ENCODE data around the gene MAD1L1. TPM values are rescaled to one million over a fixed set of nuclear protein-coding genes. Genes with fewer than 3 reads are reported as not detected.

Gene MAD1L1
- total RNA-seq, 1 experiment from 2014 or later, result 50.8 TPM

GRCh38 chr7:1969459-1970284 lies 263.1 kb downstream of the MAD1L1 start:
- Histone ChIP-seq H3K4me3 (no peak overlapping the region), H3K9me3 (ENCODE audit: insufficient read depth, low read depth) (no peaks in the 10 kb centered on the region), H3F3A (ENCODE audit: insufficient read depth, low read depth) (peaks cover 7% of the 10 kb centered on the region; the same call in 1 of the 2 replicates), H3K4me1 (replicated peaks; ENCODE audit: insufficient read depth) (no peaks in the 10 kb centered on the region), H3K4me2 (no peak overlapping the region), H2AFZ (no peak overlapping the region), H3K27me3 (ENCODE audit: insufficient read depth, low read depth) (no peaks in the 10 kb centered on the region), H3K79me2 (ENCODE audit: low read depth) (no peaks in the 10 kb centered on the region), H4K20me1 (ENCODE audit: insufficient read depth) (no peaks in the 10 kb centered on the region; the same call in 1 of the 2 replicates), H3K36me3 (ENCODE audit: low read depth) (no peaks in the 10 kb centered on the region), H3K27ac (no peak overlapping the region), H3K9me2 (ENCODE audit: insufficient read depth) (no peaks in the 10 kb centered on the region)
- ChIA-PET CTCF (no interaction called here), POLR2A (ENCODE audit: unreplicated experiment) (interaction anchor here (0.6 kb wide), 1 partner anchor 79 kb away, joined by 4 read pairs; no protein-coding TSS in a partner anchor)
- no peak for DNase-seq
- no peak for TF ChIP-seq EZH2 (IDR thresholded peaks at IDR 0.05; ENCODE audit: low read depth)
- TF ChIP-seq CTCF (conservative IDR thresholded peaks at IDR 0.05), result no peak
- intact Hi-C loops (cut with micrococcal nuclease; ENCODE audit: unreplicated experiment), result no loop called here
- BruUV-seq (replicated peaks), result no TSS peak

- H3K4me3 ChIP-seq, result no peak overlapping the region
- no peaks in the 10 kb centered on the region for H4K20me1 ChIP-seq (ENCODE audit: insufficient read depth)
- H3F3A ChIP-seq (ENCODE audit: insufficient read depth, low read depth), result peaks cover 7% of the 10 kb centered on the region; the same call in 1 of the 2 replicates
- intact Hi-C loops (cut with micrococcal nuclease; ENCODE audit: unreplicated experiment), result no loop called here
- no peak overlapping the region for H3K27ac ChIP-seq
- no peaks in the 10 kb centered on the region for H3K9me3 ChIP-seq (ENCODE audit: insufficient read depth, low read depth)
- no peaks in the 10 kb centered on the region for H3K9me2 ChIP-seq (ENCODE audit: insufficient read depth)
- no peaks in the 10 kb centered on the region for H3K27me3 ChIP-seq (ENCODE audit: insufficient read depth, low read depth)
- no peak overlapping the region for H2AFZ ChIP-seq
- no peaks in the 10 kb centered on the region for H3K36me3 ChIP-seq (ENCODE audit: low read depth)
- no peaks in the 10 kb centered on the region for H3K4me1 ChIP-seq (replicated peaks; ENCODE audit: insufficient read depth)
- TF ChIP-seq CTCF (conservative IDR thresholded peaks at IDR 0.05), result no peak
- no peak for TF ChIP-seq EZH2 (IDR thresholded peaks at IDR 0.05; ENCODE audit: low read depth)
- no peak overlapping the region for H3K4me2 ChIP-seq
- POLR2A ChIA-PET (ENCODE audit: unreplicated experiment), result no interaction called here
- no peaks in the 10 kb centered on the region for H3K79me2 ChIP-seq (ENCODE audit: low read depth)
- BruUV-seq (replicated peaks), result no TSS peak
- CTCF ChIA-PET, result no interaction called here
- no peak for DNase-seq
Observed at GRCh38 chr7:1968397-1969111, 264.2 kb downstream of the MAD1L1 start.

DNA sequence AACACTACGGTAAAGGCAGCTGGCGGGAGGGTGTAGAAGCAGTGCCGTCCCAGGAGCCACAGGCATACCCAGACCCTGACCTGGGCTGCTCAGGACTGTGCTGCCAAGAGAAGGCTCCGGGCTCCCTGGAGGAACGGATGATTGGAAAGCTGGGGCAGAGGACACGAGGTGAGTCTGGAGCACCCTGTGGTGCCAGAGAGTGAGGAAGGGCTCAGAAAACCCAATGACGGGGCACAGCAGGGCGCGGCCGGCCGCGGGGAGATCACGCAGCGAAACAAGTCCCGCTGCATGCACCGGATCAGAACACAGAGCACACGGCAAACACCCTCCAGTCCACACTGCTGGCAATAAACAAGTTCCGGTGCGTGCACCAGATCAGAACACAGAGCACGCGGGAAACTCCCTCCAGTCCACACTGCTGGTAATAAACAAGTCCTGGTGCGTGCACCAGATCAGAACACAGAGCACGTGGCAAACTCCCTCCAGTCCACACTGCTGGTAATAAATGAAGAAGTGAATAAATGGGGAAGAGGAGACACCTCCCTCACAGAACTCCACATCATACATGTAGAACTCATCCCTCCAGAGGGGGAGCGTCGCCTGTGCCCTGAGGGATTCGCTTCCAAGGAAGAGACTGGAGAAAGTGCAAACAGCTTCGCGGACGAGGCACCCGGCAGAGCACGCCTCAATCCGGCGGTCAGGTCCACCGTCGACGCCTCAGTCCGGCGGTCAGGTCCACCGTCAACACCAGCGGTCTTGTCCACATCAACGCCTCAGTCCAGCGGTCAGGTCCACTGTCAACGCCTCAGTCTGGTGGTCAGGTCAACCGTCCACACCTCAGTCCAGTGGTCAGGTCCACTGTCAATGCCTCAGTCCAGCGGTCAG lies 265.0 kb downstream of the MAD1L1 start:
- no TSS peak for BruUV-seq (replicated peaks)
- intact Hi-C loops (cut with micrococcal nuclease; ENCODE audit: unreplicated experiment), result no loop called here
- DNase-seq, result no peak
- Histone ChIP-seq H3K4me2 (no peak overlapping the region), H3K27ac (no peak overlapping the region), H3K36me3 (ENCODE audit: low read depth) (no peaks in the 10 kb centered on the region), H3K79me2 (ENCODE audit: low read depth) (no peaks in the 10 kb centered on the region), H4K20me1 (ENCODE audit: insufficient read depth) (no peaks in the 10 kb centered on the region), H3K4me1 (replicated peaks; ENCODE audit: insufficient read depth) (no peaks in the 10 kb centered on the region), H3K9me3 (ENCODE audit: insufficient read depth, low read depth) (no peaks in the 10 kb centered on the region), H3K4me3 (no peak overlapping the region), H3F3A (ENCODE audit: insufficient read depth, low read depth) (peaks cover 7% of the 10 kb centered on the region; the same call in 1 of the 2 replicates), H3K9me2 (ENCODE audit: insufficient read depth) (no peaks in the 10 kb centered on the region), H3K27me3 (ENCODE audit: insufficient read depth, low read depth) (no peaks in the 10 kb centered on the region), H2AFZ (no peak overlapping the region)
- ChIA-PET CTCF (no interaction called here), POLR2A (ENCODE audit: unreplicated experiment) (no interaction called here)
- TF ChIP-seq EZH2 (IDR thresholded peaks at IDR 0.05; ENCODE audit: low read depth) (no peak), CTCF (conservative IDR thresholded peaks at IDR 0.05) (no peak)

All from PC-9 (cell line).